G401 (cell line): ENCODE measurements around the gene CDYL2. TPM values are rescaled to one million over a fixed set of nuclear protein-coding genes. Genes with fewer than 3 reads are reported as not detected.
"Not testable (repeated sequence)": the region's sequence is repeated elsewhere in the genome, so short reads cannot be mapped to it uniquely, and the experiment has no call there.

ENCODE experiments used
- DNase-seq: peaks from one replicate; pipeline ENCODE4 v3.0.0-alpha.2; 2015; ENCODE audit warnings: low spot score
- in situ Hi-C: cut with HindIII; loops from 2 replicates; pipeline ENCODE4 v1.10.0; 2016; ENCODE audit warnings: low sequenced_read_pairs, mixed read lengths
- total RNA-seq: library from RNA; depleted of rRNA; stranded (reverse); fragments of >200 nt; shearing (Covaris generic); gene quantifications from 2 replicates; pipeline ENCODE4 v1.2.3, GENCODE V29; 2014

The CDYL2 gene
- total RNA-seq, 1 experiment from 2014 or later: 0.10 TPM

- in situ Hi-C loops: no loop called here
- no peak for DNase-seq
Observed at GRCh38 chr16:80759419-80760162, 44.8 kb downstream of the CDYL2 start.

- in situ Hi-C loops: no loop called here
- no peak for DNase-seq
Observed at GRCh38 chr16:80754476-80754875, 49.9 kb downstream of the CDYL2 start.

DNA sequence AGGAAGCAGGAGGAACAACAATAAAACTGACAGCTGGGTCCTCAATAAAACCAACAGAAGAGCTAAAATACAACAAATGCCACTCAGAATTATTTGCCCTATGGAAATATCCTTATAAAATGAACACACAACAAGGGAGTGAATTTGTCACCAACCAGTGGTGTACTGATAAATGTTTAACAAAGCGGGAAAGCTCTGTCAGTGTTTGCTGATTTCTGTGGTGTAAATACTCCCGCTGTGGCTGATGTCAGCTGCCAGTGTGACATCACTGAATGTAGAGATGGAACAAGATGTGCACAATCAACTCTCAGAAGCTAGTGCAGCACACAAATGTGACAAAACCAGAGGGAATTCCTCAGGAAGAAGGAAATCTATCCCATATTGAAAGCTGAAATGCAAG is 51.9 kb downstream of the CDYL2 start:
- DNase-seq: no peak
- in situ Hi-C loops: no loop called here

GRCh38 chr16:80751167-80751566 is 53.2 kb downstream of the CDYL2 start:
- DNase-seq: no peak
- in situ Hi-C loops: no loop called here

GRCh38 chr16:80746231-80746630 is 58.2 kb downstream of the CDYL2 start:
- in situ Hi-C loops: no loop called here
- DNase-seq: peak; percentile 73

GRCh38 chr16:80744856-80745255 is 59.5 kb downstream of the CDYL2 start:
- no peak for DNase-seq
- in situ Hi-C loops: no loop called here

- no peak for DNase-seq
- in situ Hi-C loops: no loop called here
Observed at GRCh38 chr16:80743772-80744171, 60.6 kb downstream of the CDYL2 start.

DNA sequence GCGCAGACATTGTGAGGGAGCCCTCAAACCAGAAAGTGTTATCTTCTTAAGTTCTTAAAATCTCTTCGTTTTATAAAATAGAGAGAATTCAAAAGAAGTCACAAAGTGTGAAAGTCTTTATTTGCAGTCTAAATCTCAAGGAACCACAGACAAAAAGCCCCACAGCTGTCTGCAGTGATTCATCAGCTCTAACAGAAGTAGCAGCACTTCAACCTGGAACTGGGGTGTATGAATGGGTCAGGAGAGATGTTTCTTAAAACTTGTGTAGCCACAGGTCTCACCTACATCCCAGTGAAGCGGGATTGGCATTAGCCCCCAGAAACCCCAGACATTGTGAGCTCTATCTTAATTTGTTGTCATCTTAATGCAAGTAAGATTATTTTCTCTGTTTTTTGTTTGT is 61.1 kb downstream of the CDYL2 start:
- in situ Hi-C loops: no loop called here
- DNase-seq: no peak

- DNase-seq: no peak
- in situ Hi-C loops: no loop called here
Observed at GRCh38 chr16:80742331-80742730, 62.1 kb downstream of the CDYL2 start.

- in situ Hi-C loops: no loop called here
- no peak for DNase-seq
Observed at GRCh38 chr16:80741724-80742123, 62.7 kb downstream of the CDYL2 start.

DNA sequence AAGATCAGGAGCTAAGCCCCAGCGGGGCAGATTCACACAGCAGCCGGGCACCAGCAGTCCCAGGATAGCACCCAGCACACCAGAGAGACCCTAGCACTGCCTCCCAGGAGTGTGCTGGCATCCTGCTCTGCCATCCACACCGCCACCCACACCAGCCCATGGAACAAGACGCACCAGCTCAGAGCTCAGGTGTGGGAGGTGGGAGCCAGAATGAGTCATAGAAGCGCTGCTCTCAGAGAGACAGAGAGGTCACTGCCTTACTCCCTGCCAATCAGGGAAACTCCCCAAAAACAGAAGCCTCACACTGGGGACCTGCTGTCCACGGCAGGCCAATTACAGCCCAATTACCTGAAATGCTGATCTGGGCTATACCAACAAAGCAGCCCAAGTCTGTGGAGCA is 64.9 kb downstream of the CDYL2 start:
- DNase-seq: peak; percentile 40
- in situ Hi-C loops: no loop called here

GRCh38 chr16:80738521-80738920 is 65.9 kb downstream of the CDYL2 start:
- DNase-seq: no peak
- in situ Hi-C loops: no loop called here

DNA sequence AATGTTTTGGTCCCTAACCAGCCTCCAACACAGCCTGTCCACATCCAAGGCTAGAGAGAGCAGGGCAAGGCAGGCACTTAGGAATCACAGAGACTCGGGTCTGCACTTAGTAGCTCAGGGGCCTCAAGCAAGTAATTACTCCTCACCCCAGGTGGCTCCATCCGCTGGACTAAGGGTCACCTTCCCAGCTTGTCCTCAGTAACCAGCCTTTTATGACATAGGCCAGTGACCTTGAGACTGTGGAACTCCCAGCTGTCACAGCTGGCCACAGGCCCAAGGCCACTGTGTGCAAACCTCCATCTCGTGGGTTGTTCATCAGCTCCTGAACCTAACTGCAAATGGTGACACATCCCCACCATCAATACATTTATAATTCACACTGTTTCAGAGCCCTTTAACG is 68.6 kb downstream of the CDYL2 start:
- in situ Hi-C loops: no loop called here

GRCh38 chr16:80733407-80733806 is 71.0 kb downstream of the CDYL2 start:
- in situ Hi-C loops: no loop called here
- DNase-seq: peak; percentile 57

More for the DNA sequence above, 68.6 kb downstream of the CDYL2 start:
- no peak for DNase-seq

DNA sequence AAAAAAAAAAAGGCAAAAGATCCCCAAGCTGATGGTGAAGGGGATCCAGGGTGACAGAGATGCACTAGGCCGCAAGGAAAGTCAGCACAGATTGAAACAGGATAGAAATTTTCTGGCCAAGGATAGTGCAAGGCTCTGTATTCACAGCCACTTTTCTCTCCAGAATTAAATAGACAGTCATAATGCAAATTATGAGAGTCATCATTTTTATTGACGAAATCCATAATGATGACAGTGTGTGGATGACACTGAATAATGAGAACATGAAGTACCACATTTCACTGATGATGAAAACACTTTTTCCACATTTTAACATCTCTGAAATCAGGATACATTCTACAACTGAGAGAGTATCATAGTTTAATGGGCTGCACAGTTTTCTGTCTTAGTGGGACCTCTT is 72.5 kb downstream of the CDYL2 start:
- in situ Hi-C loops: no loop called here
- no peak for DNase-seq

DNA sequence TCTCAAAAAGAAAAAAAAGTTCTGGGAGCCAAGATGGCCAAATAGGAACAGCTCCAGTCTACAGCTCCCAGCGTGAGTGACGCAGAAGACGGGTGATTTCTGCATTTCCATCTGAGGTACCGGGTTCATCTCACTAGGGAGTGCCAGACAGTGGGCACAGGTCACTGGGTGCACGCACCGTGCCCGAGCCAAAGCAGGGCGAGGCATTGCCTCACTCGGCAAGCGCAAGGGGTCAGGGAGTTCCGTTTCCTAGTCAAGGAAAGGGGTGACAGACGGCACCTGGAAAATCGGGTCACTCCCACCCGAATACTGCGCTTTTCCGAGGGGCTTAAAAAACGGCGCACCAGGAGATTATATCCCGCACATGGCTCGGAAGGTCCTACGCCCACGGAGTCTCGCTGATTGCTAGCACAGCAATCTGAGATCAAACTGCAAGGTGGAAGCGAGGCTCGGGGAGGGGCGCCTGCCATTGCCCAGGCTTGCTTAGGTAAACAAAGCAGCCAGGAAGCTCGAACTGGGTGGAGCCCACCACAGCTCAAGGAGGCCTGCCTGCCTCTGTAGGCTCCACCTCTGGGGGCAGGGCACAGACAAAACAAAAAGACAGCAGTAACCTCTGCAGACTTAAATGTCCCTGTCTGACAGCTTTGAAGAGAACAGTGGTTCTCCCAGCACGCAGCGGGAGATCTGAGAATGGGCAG is 77.2 kb downstream of the CDYL2 start:
- in situ Hi-C loops, DNase-seq: not testable (repeated sequence)

- in situ Hi-C loops: no loop called here
- DNase-seq: peak; percentile 51
Observed at GRCh38 chr16:80725566-80726162, 78.7 kb downstream of the CDYL2 start.

DNA sequence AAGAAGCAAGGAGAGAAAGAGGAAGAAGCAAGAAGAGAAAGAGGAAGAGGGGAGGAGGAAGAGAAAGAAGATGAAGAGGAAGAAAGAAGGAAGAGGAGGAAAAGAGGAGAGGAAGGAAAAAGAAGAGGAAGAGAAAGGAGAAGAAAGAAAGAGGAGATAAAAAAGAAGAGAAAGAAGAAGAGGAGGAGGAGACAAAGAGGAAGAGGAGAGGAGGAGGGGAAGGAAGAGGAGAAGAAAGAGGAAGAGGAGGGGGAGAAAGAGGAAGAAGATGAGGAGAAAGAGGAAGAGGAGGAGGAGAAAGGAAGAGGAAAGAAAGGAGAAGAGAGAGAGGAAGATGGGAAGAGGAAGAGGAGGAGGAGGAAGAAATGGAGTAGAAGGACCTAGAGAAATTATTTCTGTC is 80.4 kb downstream of the CDYL2 start:
- in situ Hi-C loops: no loop called here

DNA sequence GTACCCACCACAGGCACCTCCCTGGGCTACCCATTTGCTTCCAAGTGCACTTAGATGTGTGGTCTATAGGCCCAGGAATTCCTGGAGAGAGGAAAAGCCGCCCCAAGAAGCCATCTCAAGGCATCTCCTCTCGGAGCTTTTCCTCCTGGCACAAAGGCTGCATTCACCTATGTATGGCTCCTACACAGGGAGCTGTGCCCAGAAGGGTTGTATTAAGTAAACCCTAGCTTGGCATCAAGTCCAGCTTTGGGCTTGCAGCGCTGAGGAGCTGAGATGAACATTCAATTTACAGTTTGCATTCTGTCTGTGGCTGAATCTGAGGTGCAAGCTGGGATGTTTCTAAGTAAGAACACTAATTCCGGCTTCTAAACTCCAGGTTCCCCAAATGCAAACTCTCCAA is 81.3 kb downstream of the CDYL2 start:
- in situ Hi-C loops: no loop called here
- DNase-seq: no peak

More for the DNA sequence above, 80.4 kb downstream of the CDYL2 start:
- no peak for DNase-seq

- DNase-seq: no peak
- in situ Hi-C loops: no loop called here
Observed at GRCh38 chr16:80720804-80721371, 83.5 kb downstream of the CDYL2 start.
